Thyroid gland (tissue), 4 donors: ENCODE measurements around the gene BCAS3.

Experiments used
- CTCF ChIP-seq, 6 experiments: fragments of 200-600 bp in 3 of 6; fragments of 450-650 bp in 3 of 6; sonication (generic) in 3 of 6; IDR thresholded peaks; one replicate each; pipeline ENCODE4 v1.5.1; 2016 to 2019; ENCODE audit warnings: antibody characterized with exemption in 6 of 6, mild to moderate bottlenecking in 2 of 6, inconsistent platforms in 1 of 6, moderate library complexity in 1 of 6
- POLR2A ChIP-seq, 2 donors: fragments of 450-650 bp; IDR thresholded peaks; one replicate each; pipeline ENCODE4 v1.6.1; 2017; ENCODE audit warnings: antibody characterized with exemption in 2 of 2, mild to moderate bottlenecking in 2 of 2, moderate library complexity in 1 of 2

- no peak for TF ChIP-seq POLR2A (IDR thresholded peaks at IDR 0.05)
- no peak for TF ChIP-seq CTCF (IDR thresholded peaks at IDR 0.05)
Measured at GRCh38 chr17:61159221-61159814, 481.7 kb downstream of the BCAS3 start.
